ENCODE measurements around the gene DNAH5.

- TF ChIP-seq CTCF (IDR thresholded peaks at IDR 0.05; ENCODE audit: low read length) = no peak
- no peak for TF ChIP-seq EZH2 (IDR thresholded peaks at IDR 0.05; ENCODE audit: borderline replicate concordance, low read length)
Measured at GRCh38 chr5:13695076-13695712, 249.3 kb downstream of the DNAH5 start.
